ACC112 (cell line): ENCODE results near the gene LRRC17.

Experiments
- H2AFZ ChIP-seq: fragments of 200-600 bp; sonication (generic); one replicate; pipeline ENCODE4 v1.6.0; 2017; ENCODE audit warnings: antibody characterized with exemption, low read length; ENCODE audit not compliant: unreplicated experiment
- H3K27ac ChIP-seq: fragments of 200-600 bp; sonication (generic); 2 replicates; pipeline ENCODE4 v1.5.1; 2014; ENCODE audit warnings: low read depth, mild to moderate bottlenecking, antibody characterized with exemption, low read length, moderate library complexity
- H3K27me3 ChIP-seq: fragments of 200-600 bp; sonication (generic); 2 replicates; pipeline ENCODE4 v1.6.1; 2014; ENCODE audit warnings: mild to moderate bottlenecking, antibody characterized with exemption, low read length, moderate library complexity, mixed read lengths; ENCODE audit not compliant: insufficient read depth
- H3K36me3 ChIP-seq: fragments of 200-600 bp; sonication (generic); 2 replicates; pipeline ENCODE4 v1.6.1; 2016; ENCODE audit warnings: mild to moderate bottlenecking, antibody characterized with exemption, low read length, moderate library complexity, mixed read lengths; ENCODE audit not compliant: insufficient read depth
- H3K4me1 ChIP-seq: fragments of 200-600 bp; sonication (generic); one replicate; pipeline ENCODE4 v1.6.1; 2016; ENCODE audit warnings: low read length, mixed read lengths; ENCODE audit not compliant: insufficient read depth, unreplicated experiment, control insufficient read depth
- H3K4me3 ChIP-seq: fragments of 200-600 bp; sonication (generic); 2 replicates; pipeline ENCODE4 v1.5.1; 2014; ENCODE audit warnings: mild to moderate bottlenecking, low read depth, low read length
- H3K79me2 ChIP-seq: fragments of 200-600 bp; sonication (generic); one replicate; pipeline ENCODE4 v1.6.0; 2016; ENCODE audit warnings: low read length; ENCODE audit not compliant: control insufficient read depth, unreplicated experiment, insufficient read depth

LRRC17 gene

DNA sequence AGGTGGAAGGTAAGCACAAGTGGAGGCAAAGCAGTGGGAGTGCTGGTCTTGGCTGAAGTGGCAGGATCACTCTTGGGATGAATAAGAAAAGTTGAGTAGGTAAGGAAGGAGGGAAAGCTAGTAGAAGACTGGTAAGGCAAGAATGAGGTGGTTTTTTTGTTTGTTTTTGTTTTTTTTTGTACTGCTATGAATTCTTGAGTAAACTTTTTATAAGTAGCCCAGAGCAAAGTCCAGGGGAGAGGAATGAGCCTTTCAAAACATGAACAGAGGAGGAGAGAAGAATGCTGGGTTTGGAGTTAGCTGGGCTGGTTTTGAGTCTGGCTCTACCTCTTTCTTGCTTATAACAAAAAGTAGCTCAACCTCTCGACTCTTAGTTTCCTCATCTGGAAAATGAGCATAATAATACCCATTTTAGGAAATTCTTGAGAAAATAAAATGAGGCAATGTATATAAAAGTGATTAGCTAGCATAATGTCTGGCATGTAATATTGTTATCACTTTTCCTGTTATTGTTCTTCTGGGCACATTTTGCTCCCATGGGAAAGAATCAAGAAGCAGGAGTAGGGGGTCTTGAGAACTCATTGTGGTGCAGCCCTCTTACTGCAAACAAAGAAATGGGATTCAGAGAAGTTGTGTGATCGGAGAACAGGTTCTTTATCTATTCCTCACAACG lies 24.1 kb upstream of the LRRC17 start:
- H3K79me2 ChIP-seq = no peaks in the 10 kb centered on the region
- H3K4me1 ChIP-seq = peaks cover 39% of the 10 kb centered on the region
- no peak overlapping the region for H3K4me3 ChIP-seq
- H3K27ac ChIP-seq = no peak overlapping the region
- H2AFZ ChIP-seq = no peak overlapping the region
- 0 out of 2 replicates have a peak, but pooled peaks cover 2% of the 10 kb centered on the region for H3K36me3 ChIP-seq
- H3K27me3 ChIP-seq = no peaks in the 10 kb centered on the region

DNA sequence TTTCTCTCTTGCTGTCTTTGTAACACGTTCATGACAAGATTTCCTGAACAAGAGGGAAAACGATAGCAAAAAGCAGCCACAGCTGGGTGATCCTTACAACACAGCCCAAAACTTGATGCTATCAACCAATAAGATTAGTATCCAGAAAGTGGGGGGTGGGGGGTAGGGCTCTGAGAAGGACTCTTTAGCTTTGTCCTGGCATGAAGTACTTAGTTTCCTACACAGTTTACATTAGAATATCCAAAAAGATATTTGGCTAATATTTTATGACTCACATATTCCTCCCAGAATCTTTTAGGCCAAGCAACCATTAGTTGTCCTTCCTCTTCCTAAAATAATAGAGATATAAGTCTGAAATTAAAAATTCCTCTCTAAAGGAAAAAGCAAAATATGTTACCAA lies 22.9 kb upstream of the LRRC17 start:
- H2AFZ ChIP-seq = peak overlapping the region; percentile 80
- H3K27ac ChIP-seq = peak overlapping the region; percentile 94
- peaks cover 46% of the 10 kb centered on the region for H3K4me1 ChIP-seq
- no peaks in the 10 kb centered on the region for H3K79me2 ChIP-seq
- no peaks in the 10 kb centered on the region for H3K27me3 ChIP-seq
- no peak overlapping the region for H3K4me3 ChIP-seq
- 0 out of 2 replicates have a peak, but pooled peaks cover 2% of the 10 kb centered on the region for H3K36me3 ChIP-seq

GRCh38 chr7:102890292-102890970 lies 22.4 kb upstream of the LRRC17 start:
- H3K36me3 ChIP-seq = no peaks in the 10 kb centered on the region
- peak overlapping the region; percentile 94 for H3K27ac ChIP-seq
- H3K27me3 ChIP-seq = no peaks in the 10 kb centered on the region
- H3K4me1 ChIP-seq = peaks cover 52% of the 10 kb centered on the region
- peak overlapping the region; percentile 80 for H2AFZ ChIP-seq
- H3K79me2 ChIP-seq = no peaks in the 10 kb centered on the region
- no peak overlapping the region for H3K4me3 ChIP-seq

- H3K4me3 ChIP-seq = no peak overlapping the region
- peaks cover 56% of the 10 kb centered on the region for H3K4me1 ChIP-seq
- no peaks in the 10 kb centered on the region for H3K79me2 ChIP-seq
- no peaks in the 10 kb centered on the region for H3K36me3 ChIP-seq
- H3K27me3 ChIP-seq = no peaks in the 10 kb centered on the region
- no peak overlapping the region for H2AFZ ChIP-seq
- peak overlapping the region; percentile 94 for H3K27ac ChIP-seq
Observed at GRCh38 chr7:102890971-102891692, 21.7 kb upstream of the LRRC17 start.

DNA sequence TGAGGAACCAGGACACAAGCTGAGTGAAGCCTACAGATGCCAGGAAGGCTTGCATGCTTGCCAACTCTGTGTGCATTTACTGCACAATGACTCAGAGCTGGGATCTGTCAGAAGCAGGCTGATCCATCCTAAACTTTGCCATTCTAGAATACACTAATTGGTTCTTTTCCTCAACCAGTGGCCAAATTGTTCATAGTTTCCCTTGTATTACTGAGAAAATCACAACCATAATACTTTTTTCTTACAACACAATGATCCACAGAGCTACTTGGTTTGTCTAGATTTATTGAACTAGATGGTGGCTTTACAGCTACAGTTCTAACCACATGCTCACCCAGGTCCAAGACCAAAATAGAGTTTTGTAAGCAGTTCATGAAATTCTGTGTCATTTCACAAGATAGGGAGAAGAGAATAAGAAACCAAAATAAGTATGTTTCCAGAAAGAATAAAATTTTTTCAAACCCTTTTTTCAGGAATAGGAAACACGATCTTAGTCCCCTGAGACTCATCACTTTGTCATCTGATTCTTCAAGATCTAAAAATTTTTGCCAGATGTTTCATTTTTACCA lies 21.0 kb upstream of the LRRC17 start:
- no peaks in the 10 kb centered on the region for H3K27me3 ChIP-seq
- no peak overlapping the region for H2AFZ ChIP-seq
- H3K4me3 ChIP-seq = peak overlapping the region; percentile 47
- no peaks in the 10 kb centered on the region for H3K36me3 ChIP-seq
- H3K79me2 ChIP-seq = no peaks in the 10 kb centered on the region
- peak overlapping the region; percentile 94 for H3K27ac ChIP-seq
- H3K4me1 ChIP-seq = peaks cover 56% of the 10 kb centered on the region

DNA sequence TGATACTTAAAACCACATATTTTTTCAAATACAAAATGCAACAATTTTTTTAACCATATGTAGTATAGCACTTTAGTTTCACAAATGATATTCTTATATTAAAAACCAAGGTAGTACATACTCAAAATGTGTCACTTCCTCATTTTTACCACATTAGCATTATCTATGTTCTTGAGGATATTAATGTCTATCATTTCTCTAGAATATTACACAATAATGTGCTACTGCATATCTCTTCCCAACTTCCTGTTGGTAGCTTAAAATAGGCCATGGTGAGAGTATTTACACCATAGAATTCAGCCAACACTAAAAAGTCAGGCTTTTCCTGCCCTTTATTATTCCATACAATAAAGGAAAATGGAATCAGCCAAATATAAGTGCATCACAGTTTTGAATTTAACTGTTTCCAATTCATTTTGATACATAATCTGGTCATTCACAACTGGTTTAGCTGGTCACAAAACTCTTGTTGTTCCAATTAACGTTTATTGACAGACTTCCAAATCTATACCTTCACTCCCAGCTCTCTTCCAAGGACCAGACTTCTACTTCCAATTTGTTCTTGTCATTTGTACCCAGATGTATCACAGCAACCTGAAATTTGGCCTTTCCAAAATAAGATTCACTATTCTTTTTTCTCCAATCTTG lies 20.0 kb upstream of the LRRC17 start:
- H3K79me2 ChIP-seq = no peaks in the 10 kb centered on the region
- H3K4me1 ChIP-seq = peaks cover 62% of the 10 kb centered on the region
- H2AFZ ChIP-seq = peak overlapping the region; percentile 44
- no peak overlapping the region for H3K4me3 ChIP-seq
- no peaks in the 10 kb centered on the region for H3K27me3 ChIP-seq
- no peaks in the 10 kb centered on the region for H3K36me3 ChIP-seq
- H3K27ac ChIP-seq = peak overlapping the region; percentile 94

DNA sequence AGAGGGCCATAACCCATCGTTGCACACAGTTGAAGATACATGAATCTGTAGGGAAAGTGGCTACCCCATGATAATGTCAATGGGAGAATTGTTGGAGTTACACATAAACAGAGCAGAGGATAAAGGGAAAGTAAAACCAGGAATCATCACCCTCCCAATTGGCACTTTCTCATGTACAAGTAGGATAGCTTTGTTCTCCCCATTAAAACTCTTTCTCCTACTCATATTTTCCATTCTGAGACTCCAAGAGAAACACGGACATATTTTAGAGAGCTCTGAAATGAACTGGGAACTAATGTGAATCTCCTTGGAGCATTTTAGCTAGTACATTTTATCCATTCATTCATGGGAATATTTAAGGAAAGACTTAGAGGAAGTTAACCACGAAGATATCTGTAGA lies 17.2 kb upstream of the LRRC17 start:
- Histone ChIP-seq H2AFZ (peak overlapping the region; percentile 93), H3K27ac (no peak overlapping the region), H3K4me1 (peaks cover 51% of the 10 kb centered on the region), H3K4me3 (no peak overlapping the region), H3K79me2 (no peaks in the 10 kb centered on the region), H3K36me3 (no peaks in the 10 kb centered on the region), H3K27me3 (no peaks in the 10 kb centered on the region)

- peaks cover 42% of the 10 kb centered on the region for H3K4me1 ChIP-seq
- no peak overlapping the region for H3K4me3 ChIP-seq
- no peak overlapping the region for H2AFZ ChIP-seq
- H3K36me3 ChIP-seq = no peaks in the 10 kb centered on the region
- H3K27me3 ChIP-seq = no peaks in the 10 kb centered on the region
- no peak overlapping the region for H3K27ac ChIP-seq
- H3K79me2 ChIP-seq = no peaks in the 10 kb centered on the region
Observed at GRCh38 chr7:102896585-102896984, 16.2 kb upstream of the LRRC17 start.

DNA sequence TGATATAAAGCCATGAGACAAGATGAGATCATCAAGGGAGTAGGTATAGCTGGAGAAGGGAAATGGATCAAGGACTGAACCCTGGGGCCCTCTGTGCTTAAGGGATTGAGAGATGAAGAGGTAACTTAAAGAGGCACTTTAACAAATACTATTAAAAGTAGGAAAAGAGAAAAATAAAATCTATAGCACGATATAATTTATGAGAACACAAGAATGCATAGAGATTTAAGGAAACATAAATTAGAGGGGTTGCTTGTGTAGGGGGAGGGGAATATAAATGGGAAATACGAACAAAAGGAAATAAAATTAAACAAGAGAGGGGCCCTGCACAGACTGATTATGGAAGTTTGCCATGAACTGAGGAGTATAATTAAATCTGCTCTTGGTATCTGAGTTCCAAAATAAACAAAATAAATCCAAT lies 15.6 kb upstream of the LRRC17 start:
- Histone ChIP-seq H3K79me2 (no peaks in the 10 kb centered on the region), H2AFZ (no peak overlapping the region), H3K4me1 (peaks cover 36% of the 10 kb centered on the region)

GRCh38 chr7:102897856-102898531 lies 14.8 kb upstream of the LRRC17 start:
- Histone ChIP-seq H3K36me3 (no peaks in the 10 kb centered on the region), H3K27ac (no peak overlapping the region), H3K79me2 (no peaks in the 10 kb centered on the region), H3K4me3 (no peak overlapping the region), H3K4me1 (peaks cover 28% of the 10 kb centered on the region), H2AFZ (no peak overlapping the region), H3K27me3 (no peaks in the 10 kb centered on the region)

More for the DNA sequence above, 15.6 kb upstream of the LRRC17 start:
- no peaks in the 10 kb centered on the region for H3K27me3 ChIP-seq
- H3K27ac ChIP-seq = no peak overlapping the region
- H3K36me3 ChIP-seq = no peaks in the 10 kb centered on the region
- no peak overlapping the region for H3K4me3 ChIP-seq
